Hepatocyte (in vitro differentiated cells): ENCODE data around the gene NYAP2. TPM values are rescaled to one million over a fixed set of nuclear protein-coding genes. Genes with fewer than 3 reads are reported as not detected.

Experiments used
- DNase-seq: peaks from one replicate; pipeline ENCODE4 v3.0.0-alpha.2; 2016; ENCODE audit warnings: low spot score
- H2AFZ ChIP-seq: fragments of 200-600 bp; sonication (generic); 2 replicates; pipeline ENCODE4 v1.6.0; 2016; ENCODE audit warnings: antibody characterized with exemption, mild to moderate bottlenecking
- H3K27ac ChIP-seq: fragments of 200-600 bp; sonication (generic); 2 replicates; pipeline ENCODE4 v1.5.1; 2016; ENCODE audit warnings: mild to moderate bottlenecking
- H3K27me3 ChIP-seq: fragments of 200-600 bp; sonication (generic); 2 replicates; pipeline ENCODE4 v1.6.1; 2016
- H3K36me3 ChIP-seq: fragments of 200-600 bp; sonication (generic); replicated peaks from 2 replicates; pipeline ENCODE4 v1.5.1; 2016; ENCODE audit warnings: low read depth; ENCODE audit not compliant: insufficient read depth
- H3K4me1 ChIP-seq: fragments of 200-600 bp; sonication (generic); 2 replicates; pipeline ENCODE4 v1.5.1; 2016; ENCODE audit warnings: mild to moderate bottlenecking, moderate library complexity; ENCODE audit not compliant: insufficient read depth
- H3K4me2 ChIP-seq: fragments of 200-600 bp; sonication (generic); 2 replicates; pipeline ENCODE4 v1.6.0; 2016
- H3K4me3 ChIP-seq: fragments of 200-600 bp; sonication (generic); 2 replicates; pipeline ENCODE4 v1.5.1; 2016; ENCODE audit warnings: mild to moderate bottlenecking
- H3K79me2 ChIP-seq: fragments of 200-600 bp; sonication (generic); 2 replicates; pipeline ENCODE4 v1.6.0; 2017; ENCODE audit warnings: mild to moderate bottlenecking
- H3K9me2 ChIP-seq: fragments of 200-600 bp; sonication (generic); replicated peaks from 2 replicates; pipeline ENCODE4 v1.6.0; 2017; ENCODE audit warnings: mild to moderate bottlenecking; ENCODE audit not compliant: insufficient read depth
- H3K9me3 ChIP-seq: fragments of 200-600 bp; sonication (generic); 2 replicates; pipeline ENCODE4 v1.5.1; 2016; ENCODE audit warnings: low read depth, mild to moderate bottlenecking
- H4K20me1 ChIP-seq: fragments of 200-600 bp; sonication (generic); 2 replicates; pipeline ENCODE4 v1.6.0; 2016; ENCODE audit warnings: mild to moderate bottlenecking; ENCODE audit not compliant: insufficient read depth, poor library complexity, severe bottlenecking
- EZH2 ChIP-seq: fragments of 200-600 bp; sonication (generic); IDR thresholded peaks from 2 replicates; pipeline ENCODE4 v1.6.1; 2016; ENCODE audit warnings: antibody characterized with exemption, mild to moderate bottlenecking, borderline replicate concordance
- EZH2phosphoT487 ChIP-seq: fragments of 200-600 bp; sonication (generic); IDR thresholded peaks from one replicate; pipeline ENCODE4 v1.6.1; 2018; ENCODE audit warnings: antibody characterized with exemption, mild to moderate bottlenecking, low read depth, moderate library complexity; ENCODE audit not compliant: unreplicated experiment, severe bottlenecking
- WGBS: methylation state at CpG from one replicate; pipeline ENCODE4 v1.1.6; 2016; ENCODE audit warnings: low lambda C conversion rate; ENCODE audit errors: missing lambda C conversion rate; 5-methylcytosine and 5-hydroxymethylcytosine counted together
- polyA plus RNA-seq: library from polyadenylated mRNA; unstranded; fragments of >200 nt; fragmentation: Nextera tagmentation; extraction: Ambion mirVana; gene quantifications from 2 replicates; pipeline ENCODE4 v1.2.1, GENCODE V29; 2016
- total RNA-seq: library from RNA; depleted of rRNA; stranded (reverse); fragments of >200 nt; gene quantifications from 2 replicates; pipeline ENCODE4 v1.2.3, GENCODE V29; 2014
- TF ChIP-seq, protein P1 (sequence below): fragments of 200-600 bp; sonication (generic); IDR thresholded peaks from 2 replicates; pipeline ENCODE4 v1.5.1; 2016; ENCODE audit warnings: antibody characterized with exemption, mild to moderate bottlenecking; ENCODE audit not compliant: poor library complexity

The NYAP2 gene
- total and polyA plus RNA-seq, 2 experiments from 2014 or later, result 0.23 to 0.37 TPM

DNA sequence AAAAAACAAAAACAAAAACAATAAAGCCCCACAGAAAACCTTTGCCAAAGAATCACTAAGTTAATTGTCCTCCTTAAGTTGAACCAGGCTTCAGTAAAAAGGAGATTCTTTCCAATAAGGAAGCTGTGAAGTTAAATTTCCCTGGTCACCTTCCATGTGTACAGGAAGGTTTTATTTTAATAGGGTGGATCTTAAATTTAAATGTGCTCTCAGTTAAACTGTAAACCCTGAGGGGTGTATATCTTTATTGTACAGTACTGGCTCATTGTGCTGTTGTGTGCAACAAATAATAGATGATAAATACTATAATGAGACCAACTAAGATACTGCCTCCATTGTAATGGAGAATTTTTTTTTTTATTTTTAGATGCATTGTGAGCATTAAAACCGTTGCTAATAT, 97.1 kb downstream of the NYAP2 start:
- 71% methylated on average over 1 of the region's 1 CpG for WGBS
- H3K27me3 ChIP-seq, result no peaks in the 10 kb centered on the region
- H3K9me3 ChIP-seq, result no peaks in the 10 kb centered on the region

DNA sequence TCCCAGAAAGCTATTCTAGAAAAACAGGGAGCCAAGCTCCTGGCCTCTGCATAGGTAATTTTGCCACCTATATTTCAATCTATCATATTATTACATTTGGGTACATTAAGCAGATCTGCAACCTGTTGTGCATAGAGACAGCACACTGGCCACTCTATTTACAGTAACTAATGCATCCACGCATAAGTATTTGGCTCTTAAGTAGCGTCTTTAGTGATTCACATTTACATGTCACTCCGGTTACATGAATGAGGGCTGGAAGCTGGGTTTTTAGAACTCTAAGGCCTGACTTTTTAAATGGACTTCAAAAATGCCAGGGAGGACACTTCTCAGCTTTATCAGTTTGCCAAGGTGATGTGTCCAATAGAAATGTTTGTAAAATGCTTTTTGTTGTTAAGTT, 97.7 kb downstream of the NYAP2 start:
- Histone ChIP-seq H2AFZ (no peak overlapping the region), H3K27ac (no peak overlapping the region), H4K20me1 (no peaks in the 10 kb centered on the region), H3K79me2 (no peaks in the 10 kb centered on the region), H3K9me3 (no peaks in the 10 kb centered on the region), H3K4me3 (no peak overlapping the region), H3K4me2 (no peak overlapping the region), H3K4me1 (peaks cover 5% of the 10 kb centered on the region), H3K36me3 (no peaks in the 10 kb centered on the region), H3K9me2 (no peaks in the 10 kb centered on the region), H3K27me3 (no peaks in the 10 kb centered on the region)
- no peak for TF ChIP-seq EZH2phosphoT487
- TF ChIP-seq EZH2, result no peak
- no peak for DNase-seq
- 77% methylated on average over 3 of the region's 3 CpGs for WGBS

More for the DNA sequence above, 97.1 kb downstream of the NYAP2 start:
- no peaks in the 10 kb centered on the region for H4K20me1 ChIP-seq
- peaks cover 5% of the 10 kb centered on the region for H3K4me1 ChIP-seq
- no peak overlapping the region for H3K27ac ChIP-seq
- H2AFZ ChIP-seq, result no peak overlapping the region
- H3K9me2 ChIP-seq, result no peaks in the 10 kb centered on the region
- H3K4me3 ChIP-seq, result no peak overlapping the region
- H3K79me2 ChIP-seq, result no peaks in the 10 kb centered on the region
- no peak overlapping the region for H3K4me2 ChIP-seq
- DNase-seq, result no peak
- TF ChIP-seq EZH2 (no peak), EZH2phosphoT487 (no peak)
- TF ChIP-seq, protein P1, sequence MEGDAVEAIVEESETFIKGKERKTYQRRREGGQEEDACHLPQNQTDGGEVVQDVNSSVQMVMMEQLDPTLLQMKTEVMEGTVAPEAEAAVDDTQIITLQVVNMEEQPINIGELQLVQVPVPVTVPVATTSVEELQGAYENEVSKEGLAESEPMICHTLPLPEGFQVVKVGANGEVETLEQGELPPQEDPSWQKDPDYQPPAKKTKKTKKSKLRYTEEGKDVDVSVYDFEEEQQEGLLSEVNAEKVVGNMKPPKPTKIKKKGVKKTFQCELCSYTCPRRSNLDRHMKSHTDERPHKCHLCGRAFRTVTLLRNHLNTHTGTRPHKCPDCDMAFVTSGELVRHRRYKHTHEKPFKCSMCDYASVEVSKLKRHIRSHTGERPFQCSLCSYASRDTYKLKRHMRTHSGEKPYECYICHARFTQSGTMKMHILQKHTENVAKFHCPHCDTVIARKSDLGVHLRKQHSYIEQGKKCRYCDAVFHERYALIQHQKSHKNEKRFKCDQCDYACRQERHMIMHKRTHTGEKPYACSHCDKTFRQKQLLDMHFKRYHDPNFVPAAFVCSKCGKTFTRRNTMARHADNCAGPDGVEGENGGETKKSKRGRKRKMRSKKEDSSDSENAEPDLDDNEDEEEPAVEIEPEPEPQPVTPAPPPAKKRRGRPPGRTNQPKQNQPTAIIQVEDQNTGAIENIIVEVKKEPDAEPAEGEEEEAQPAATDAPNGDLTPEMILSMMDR, result no peak
- H3K36me3 ChIP-seq, result no peaks in the 10 kb centered on the region

DNA sequence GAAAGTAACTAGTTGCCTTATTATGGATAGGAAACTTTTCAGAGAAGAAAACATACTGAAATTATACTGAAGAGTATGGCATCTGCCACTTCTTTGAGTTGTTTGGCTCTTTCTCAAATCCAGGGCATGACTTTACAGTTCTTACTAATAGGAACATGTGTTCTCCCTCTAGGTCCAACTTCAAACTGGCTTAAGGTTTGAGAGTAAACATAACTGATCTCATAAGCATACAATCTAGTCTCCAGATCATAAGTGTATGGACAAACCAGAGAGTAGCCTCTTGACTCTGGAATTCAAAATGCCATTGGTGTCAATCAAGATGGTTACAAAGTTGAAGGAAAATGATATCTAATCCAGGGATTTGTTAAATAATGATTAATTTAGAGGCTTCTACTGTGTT, 101.5 kb downstream of the NYAP2 start:
- no peaks in the 10 kb centered on the region for H4K20me1 ChIP-seq

DNA sequence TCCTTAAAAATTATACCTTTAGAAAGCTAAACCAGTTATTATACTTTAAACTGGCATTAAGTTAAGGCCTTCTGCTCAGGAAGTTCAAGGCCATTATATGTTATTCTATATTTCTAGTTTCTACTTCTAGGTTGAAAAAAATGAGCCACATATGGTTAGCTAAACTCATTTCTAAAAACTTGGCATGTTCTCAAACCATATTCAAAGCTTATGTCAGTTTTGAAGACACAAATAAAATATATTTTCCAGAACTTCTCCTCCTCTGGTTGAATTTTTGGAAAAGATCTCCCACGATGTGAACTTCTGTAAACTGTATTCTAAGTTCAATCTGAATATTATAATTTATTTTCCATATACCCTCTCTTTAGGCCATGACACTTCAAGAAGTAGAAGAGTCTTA, 103.5 kb downstream of the NYAP2 start:
- Histone ChIP-seq H3K79me2 (no peaks in the 10 kb centered on the region), H3K27ac (no peak overlapping the region), H4K20me1 (no peaks in the 10 kb centered on the region), H3K27me3 (no peaks in the 10 kb centered on the region), H3K36me3 (no peaks in the 10 kb centered on the region), H3K9me3 (no peaks in the 10 kb centered on the region), H2AFZ (no peak overlapping the region), H3K4me2 (no peak overlapping the region), H3K4me3 (no peak overlapping the region), H3K4me1 (peaks cover 5% of the 10 kb centered on the region), H3K9me2 (no peaks in the 10 kb centered on the region)
- DNase-seq, result no peak
- TF ChIP-seq, protein P1, result no peak
- no peak for TF ChIP-seq EZH2phosphoT487
- TF ChIP-seq EZH2, result no peak
- WGBS, result 88% methylated on average over 1 of the region's 1 CpG

More for the DNA sequence above, 101.5 kb downstream of the NYAP2 start:
- DNase-seq, result no peak
- no peaks in the 10 kb centered on the region for H3K27me3 ChIP-seq
- no peak overlapping the region for H3K4me2 ChIP-seq
- no peak overlapping the region for H3K4me3 ChIP-seq
- TF ChIP-seq EZH2 (no peak), EZH2phosphoT487 (no peak)
- TF ChIP-seq, protein P1, result no peak
- no peaks in the 10 kb centered on the region for H3K9me2 ChIP-seq
- no peaks in the 10 kb centered on the region for H3K9me3 ChIP-seq
- H3K79me2 ChIP-seq, result no peaks in the 10 kb centered on the region
- H2AFZ ChIP-seq, result no peak overlapping the region
- no peak overlapping the region for H3K27ac ChIP-seq
- peaks cover 5% of the 10 kb centered on the region for H3K4me1 ChIP-seq
- H3K36me3 ChIP-seq, result no peaks in the 10 kb centered on the region
